C4-2B (cell line): ENCODE results near the gene NRP1.

Experiments used
- ZFX ChIP-seq: fragments of 450-650 bp; IDR thresholded peaks from 2 replicates; pipeline ENCODE4 v1.6.1; 2017
- TF ChIP-seq, protein P1 (sequence below): fragments of 450-650 bp; conservative IDR thresholded peaks from 2 replicates; pipeline ENCODE4 v1.5.1; 2017; ENCODE audit warnings: mild to moderate bottlenecking

- TF ChIP-seq, protein P1, sequence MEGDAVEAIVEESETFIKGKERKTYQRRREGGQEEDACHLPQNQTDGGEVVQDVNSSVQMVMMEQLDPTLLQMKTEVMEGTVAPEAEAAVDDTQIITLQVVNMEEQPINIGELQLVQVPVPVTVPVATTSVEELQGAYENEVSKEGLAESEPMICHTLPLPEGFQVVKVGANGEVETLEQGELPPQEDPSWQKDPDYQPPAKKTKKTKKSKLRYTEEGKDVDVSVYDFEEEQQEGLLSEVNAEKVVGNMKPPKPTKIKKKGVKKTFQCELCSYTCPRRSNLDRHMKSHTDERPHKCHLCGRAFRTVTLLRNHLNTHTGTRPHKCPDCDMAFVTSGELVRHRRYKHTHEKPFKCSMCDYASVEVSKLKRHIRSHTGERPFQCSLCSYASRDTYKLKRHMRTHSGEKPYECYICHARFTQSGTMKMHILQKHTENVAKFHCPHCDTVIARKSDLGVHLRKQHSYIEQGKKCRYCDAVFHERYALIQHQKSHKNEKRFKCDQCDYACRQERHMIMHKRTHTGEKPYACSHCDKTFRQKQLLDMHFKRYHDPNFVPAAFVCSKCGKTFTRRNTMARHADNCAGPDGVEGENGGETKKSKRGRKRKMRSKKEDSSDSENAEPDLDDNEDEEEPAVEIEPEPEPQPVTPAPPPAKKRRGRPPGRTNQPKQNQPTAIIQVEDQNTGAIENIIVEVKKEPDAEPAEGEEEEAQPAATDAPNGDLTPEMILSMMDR: no peak
- TF ChIP-seq ZFX: no peak
These were observed 90.0 kb downstream of the NRP1 start for GRCh38 chr10:33244354-33244967.
